Measurements from ENCODE around the gene TMEM11. TPM values are rescaled to one million over a fixed set of nuclear protein-coding genes. Genes with fewer than 3 reads are reported as not detected.

TMEM11 gene
- total and polyA plus RNA-seq, 2 of the 8 experiments (the other 6 are each of a cell fraction or from before 2014, with no cell fraction given): 33.3 to 90.4 TPM

Small RNAs within 50 kb of the gene (small RNA-seq; reads per million reads assigned to genes)
- gene RN7SL426P (ENCODE audit: insufficient read depth): not detected

Other genes starting within 250 kb of the TMEM11 start
- gene USP22, start 171.2 kb downstream of the TMEM11 start, total RNA-seq (2021; fragmentation: NEBNext Ultra II Directional; extraction: Animal tissue kit (Norgen Biotek cat#: 25700)): 316 and 321 TPM in 2 replicates
- 221 and 365 TPM in 2 replicates for gene USP22, start 171.2 kb downstream of the TMEM11 start, polyA plus RNA-seq (2011; rRNA removed)
- 11.0 and 12.4 TPM in 2 replicates for gene DHRS7B, start 87.2 kb downstream of the TMEM11 start, total RNA-seq (2021; fragmentation: NEBNext Ultra II Directional; extraction: Animal tissue kit (Norgen Biotek cat#: 25700))
- 23.0 and 27.9 TPM in 2 replicates for gene DHRS7B, start 87.2 kb downstream of the TMEM11 start, polyA plus RNA-seq (2011; rRNA removed)
- 7.5 and 8.4 TPM in 2 replicates for gene NATD1, start 39.2 kb upstream of the TMEM11 start, total RNA-seq (2021; fragmentation: NEBNext Ultra II Directional; extraction: Animal tissue kit (Norgen Biotek cat#: 25700))
- gene NATD1, start 39.2 kb upstream of the TMEM11 start, polyA plus RNA-seq (2011; rRNA removed): 5.4 and 8.8 TPM in 2 replicates
- gene MAP2K3, start 70.5 kb upstream of the TMEM11 start, total RNA-seq (2021; fragmentation: NEBNext Ultra II Directional; extraction: Animal tissue kit (Norgen Biotek cat#: 25700)): 32.4 and 33.5 TPM in 2 replicates
- 16.9 and 24.3 TPM in 2 replicates for gene MAP2K3, start 70.5 kb upstream of the TMEM11 start, polyA plus RNA-seq (2011; rRNA removed)
- 1.3 and 1.5 TPM in 2 replicates for gene KCNJ12, start 162.2 kb upstream of the TMEM11 start, total RNA-seq (2021; fragmentation: NEBNext Ultra II Directional; extraction: Animal tissue kit (Norgen Biotek cat#: 25700))
- gene KCNJ12, start 162.2 kb upstream of the TMEM11 start, polyA plus RNA-seq (2011; rRNA removed): 1.2 and 1.7 TPM in 2 replicates

Data from H1 (cell line).